ENCODE measurements around the gene PLA2G15.

PLA2G15 gene

DNA sequence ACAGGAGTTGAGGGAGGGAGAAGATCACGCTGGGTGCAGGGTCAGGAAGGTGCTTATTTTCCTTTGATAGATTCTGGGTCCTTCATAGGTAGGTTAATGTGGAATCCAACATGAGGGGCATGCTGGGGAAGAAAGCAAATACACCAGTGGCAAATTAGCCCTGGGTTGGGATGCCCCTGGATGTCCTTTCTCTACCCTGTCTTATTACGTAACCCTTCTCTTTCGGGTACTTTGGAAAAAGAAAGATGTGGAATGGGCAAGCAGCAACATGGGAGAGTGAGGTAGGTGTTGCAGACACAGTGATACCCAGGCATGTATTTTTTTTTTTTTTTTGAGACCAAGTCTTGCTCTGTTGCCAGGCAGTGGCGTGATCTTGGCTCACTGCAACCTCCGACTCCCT, 28.3 kb downstream of the PLA2G15 start:
- H3K4me3 ChIP-seq (ENCODE audit: severe bottlenecking): no peak overlapping the region
- ATAC-seq (ENCODE audit: low read depth) (no peak), DNase-seq (ENCODE audit: low spot score) (no peak)
- no peak overlapping the region for H3K27ac ChIP-seq (ENCODE audit: poor library complexity, severe bottlenecking)
- peaks cover 23% of the 10 kb centered on the region for H3K4me1 ChIP-seq (ENCODE audit: insufficient read depth, poor library complexity, severe bottlenecking)
- no peaks in the 10 kb centered on the region for H3K27me3 ChIP-seq (ENCODE audit: insufficient read depth, poor library complexity, severe bottlenecking)
- H3K9me3 ChIP-seq (ENCODE audit: severe bottlenecking): no peaks in the 10 kb centered on the region
- H3K36me3 ChIP-seq (ENCODE audit: low read depth): peaks cover 32% of the 10 kb centered on the region
- TF ChIP-seq, protein P1, sequence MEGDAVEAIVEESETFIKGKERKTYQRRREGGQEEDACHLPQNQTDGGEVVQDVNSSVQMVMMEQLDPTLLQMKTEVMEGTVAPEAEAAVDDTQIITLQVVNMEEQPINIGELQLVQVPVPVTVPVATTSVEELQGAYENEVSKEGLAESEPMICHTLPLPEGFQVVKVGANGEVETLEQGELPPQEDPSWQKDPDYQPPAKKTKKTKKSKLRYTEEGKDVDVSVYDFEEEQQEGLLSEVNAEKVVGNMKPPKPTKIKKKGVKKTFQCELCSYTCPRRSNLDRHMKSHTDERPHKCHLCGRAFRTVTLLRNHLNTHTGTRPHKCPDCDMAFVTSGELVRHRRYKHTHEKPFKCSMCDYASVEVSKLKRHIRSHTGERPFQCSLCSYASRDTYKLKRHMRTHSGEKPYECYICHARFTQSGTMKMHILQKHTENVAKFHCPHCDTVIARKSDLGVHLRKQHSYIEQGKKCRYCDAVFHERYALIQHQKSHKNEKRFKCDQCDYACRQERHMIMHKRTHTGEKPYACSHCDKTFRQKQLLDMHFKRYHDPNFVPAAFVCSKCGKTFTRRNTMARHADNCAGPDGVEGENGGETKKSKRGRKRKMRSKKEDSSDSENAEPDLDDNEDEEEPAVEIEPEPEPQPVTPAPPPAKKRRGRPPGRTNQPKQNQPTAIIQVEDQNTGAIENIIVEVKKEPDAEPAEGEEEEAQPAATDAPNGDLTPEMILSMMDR (IDR thresholded peaks at IDR 0.05; ENCODE audit: poor library complexity, severe bottlenecking): no peak

DNA sequence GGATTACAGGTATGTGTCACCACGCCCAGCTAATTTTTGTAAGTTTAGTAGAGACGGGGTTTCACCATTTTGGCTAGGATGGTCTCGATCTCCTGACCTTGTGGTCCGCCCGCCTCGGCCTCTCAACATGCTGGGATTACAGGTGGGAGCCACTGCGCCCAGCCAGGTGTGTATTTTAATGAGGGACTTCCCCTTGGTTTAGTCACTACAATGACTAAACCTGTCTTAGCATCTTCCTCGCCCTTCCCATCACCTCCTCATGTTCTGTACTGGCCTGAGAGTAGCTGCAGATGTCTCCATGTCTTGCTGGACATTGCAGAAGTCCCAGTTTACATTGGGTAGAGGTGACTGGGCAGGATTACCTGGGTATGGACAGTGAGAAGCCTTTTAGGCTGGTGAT, 28.7 kb downstream of the PLA2G15 start:
- no peak overlapping the region for H3K27ac ChIP-seq (ENCODE audit: poor library complexity, severe bottlenecking)
- peak; percentile 48; the same call in 1 of the 3 replicates for ATAC-seq (ENCODE audit: low read depth)
- H3K4me3 ChIP-seq (ENCODE audit: severe bottlenecking): no peak overlapping the region
- TF ChIP-seq, protein P1 (IDR thresholded peaks at IDR 0.05; ENCODE audit: poor library complexity, severe bottlenecking): no peak
- H3K36me3 ChIP-seq (ENCODE audit: low read depth): peaks cover 30% of the 10 kb centered on the region
- DNase-seq (ENCODE audit: low spot score): no peak
- no peaks in the 10 kb centered on the region for H3K9me3 ChIP-seq (ENCODE audit: severe bottlenecking)
- H3K27me3 ChIP-seq (ENCODE audit: insufficient read depth, poor library complexity, severe bottlenecking): no peaks in the 10 kb centered on the region
- H3K4me1 ChIP-seq (ENCODE audit: insufficient read depth, poor library complexity, severe bottlenecking): peaks cover 23% of the 10 kb centered on the region

DNA sequence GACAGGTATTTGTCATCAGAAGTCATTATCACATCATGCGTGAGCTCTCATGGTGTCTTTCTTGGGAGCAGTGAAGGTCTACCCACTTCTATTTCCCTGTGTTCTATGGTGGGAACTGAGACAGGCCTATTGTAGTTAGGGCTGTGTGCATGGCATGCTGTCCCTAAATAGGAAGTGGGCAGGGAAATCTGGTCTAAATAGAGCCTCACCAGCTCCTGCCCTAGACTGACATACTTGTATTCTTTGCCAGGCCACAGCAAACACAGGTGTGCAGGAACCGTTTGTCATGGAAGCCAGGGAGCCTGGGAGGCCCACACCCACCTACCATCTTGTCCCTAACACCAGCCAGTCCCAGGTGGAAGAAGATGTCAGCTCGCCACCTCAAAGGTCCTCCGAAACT, 29.3 kb downstream of the PLA2G15 start:
- Histone ChIP-seq H3K4me3 (ENCODE audit: severe bottlenecking) (no peak overlapping the region), H3K27ac (ENCODE audit: poor library complexity, severe bottlenecking) (no peak overlapping the region), H3K9me3 (ENCODE audit: severe bottlenecking) (no peaks in the 10 kb centered on the region), H3K27me3 (ENCODE audit: insufficient read depth, poor library complexity, severe bottlenecking) (no peaks in the 10 kb centered on the region), H3K36me3 (ENCODE audit: low read depth) (peaks cover 36% of the 10 kb centered on the region), H3K4me1 (ENCODE audit: insufficient read depth, poor library complexity, severe bottlenecking) (peaks cover 23% of the 10 kb centered on the region)
- DNase-seq (ENCODE audit: low spot score) (no peak), ATAC-seq (ENCODE audit: low read depth) (no peak)
- TF ChIP-seq, protein P1 (IDR thresholded peaks at IDR 0.05; ENCODE audit: poor library complexity, severe bottlenecking): no peak

- H3K27me3 ChIP-seq (ENCODE audit: insufficient read depth, poor library complexity, severe bottlenecking): no peaks in the 10 kb centered on the region
- TF ChIP-seq, protein P1 (IDR thresholded peaks at IDR 0.05; ENCODE audit: poor library complexity, severe bottlenecking): no peak
- H3K36me3 ChIP-seq (ENCODE audit: low read depth): peaks cover 40% of the 10 kb centered on the region
- no peaks in the 10 kb centered on the region for H3K9me3 ChIP-seq (ENCODE audit: severe bottlenecking)
- H3K4me3 ChIP-seq (ENCODE audit: severe bottlenecking): no peak overlapping the region
- ATAC-seq (ENCODE audit: low read depth): peak; percentile 53; the same call in 2 of the 3 replicates
- peaks cover 23% of the 10 kb centered on the region for H3K4me1 ChIP-seq (ENCODE audit: insufficient read depth, poor library complexity, severe bottlenecking)
- no peak for DNase-seq (ENCODE audit: low spot score)
- no peak overlapping the region for H3K27ac ChIP-seq (ENCODE audit: poor library complexity, severe bottlenecking)
These were observed 30.5 kb downstream of the PLA2G15 start for GRCh38 chr16:68275611-68276191.

- H3K36me3 ChIP-seq (ENCODE audit: low read depth): peaks cover 40% of the 10 kb centered on the region
- TF ChIP-seq, protein P1 (IDR thresholded peaks at IDR 0.05; ENCODE audit: poor library complexity, severe bottlenecking): no peak
- DNase-seq (ENCODE audit: low spot score): no peak
- H3K4me3 ChIP-seq (ENCODE audit: severe bottlenecking): no peak overlapping the region
- no peaks in the 10 kb centered on the region for H3K27me3 ChIP-seq (ENCODE audit: insufficient read depth, poor library complexity, severe bottlenecking)
- no peaks in the 10 kb centered on the region for H3K9me3 ChIP-seq (ENCODE audit: severe bottlenecking)
- peaks cover 23% of the 10 kb centered on the region for H3K4me1 ChIP-seq (ENCODE audit: insufficient read depth, poor library complexity, severe bottlenecking)
- no peak overlapping the region for H3K27ac ChIP-seq (ENCODE audit: poor library complexity, severe bottlenecking)
- ATAC-seq (ENCODE audit: low read depth): no peak
These were observed 31.1 kb downstream of the PLA2G15 start for GRCh38 chr16:68276223-68276622.

All from RWPE2 (cell line).